Activated T-helper 17 cell treated with anti-CD3 and anti-CD28 coated beads, Interleukin-2, amount 50 U/mL, for 72 hours (primary cell): Measurements from ENCODE around the gene ENDOG. TPM values are rescaled to one million over a fixed set of nuclear protein-coding genes. Genes with fewer than 3 reads are reported as not detected.

Source experiments
- ATAC-seq: fragments of 150-1000 bp; cut with Tn5 transposase; replicated peaks from 2 replicates; pipeline ENCODE4 v1.10.0; 2021; ENCODE audit warnings: mild to moderate bottlenecking, moderate library complexity
- H3K27ac Mint-ChIP-seq: one replicate; pipeline ENCODE4 v1.8.0; 2022; ENCODE audit warnings: mixed read lengths
- H3K27me3 Mint-ChIP-seq: one replicate; pipeline ENCODE4 v1.8.0; 2022; ENCODE audit warnings: mixed read lengths
- H3K36me3 Mint-ChIP-seq: one replicate; pipeline ENCODE4 v1.8.0; 2022; ENCODE audit warnings: low read depth, mild to moderate bottlenecking, mixed read lengths
- H3K4me1 Mint-ChIP-seq: one replicate; pipeline ENCODE4 v1.8.0; 2022; ENCODE audit warnings: mixed read lengths
- H3K4me3 Mint-ChIP-seq: one replicate; pipeline ENCODE4 v1.8.0; 2022; ENCODE audit warnings: mild to moderate bottlenecking, mixed read lengths
- H3K9me3 Mint-ChIP-seq: one replicate; pipeline ENCODE4 v1.8.0; 2022; ENCODE audit warnings: mixed read lengths
- total RNA-seq, 2 donors: library from RNA; stranded (reverse); gene quantifications; one replicate each; pipeline ENCODE4 v1.2.3, GENCODE V29; 2022

The ENDOG gene
- total RNA-seq, 2 donors from 2014 or later, result 6.3 to 15.6 TPM

- Mint-ChIP-seq H3K27ac (no peak overlapping the region), H3K4me3 (peak overlapping the region; percentile 68)
These were observed 777 bp downstream of the ENDOG start for GRCh38 chr9:128818839-128819715.

GRCh38 chr9:128819716-128820664, 1.7 kb downstream of the ENDOG start:
- H3K4me1 Mint-ChIP-seq, result peaks cover 7% of the 10 kb centered on the region
- no peak for ATAC-seq
- H3K27me3 Mint-ChIP-seq, result no peaks in the 10 kb centered on the region
- H3K4me3 Mint-ChIP-seq, result peak overlapping the region; percentile 68
- H3K36me3 Mint-ChIP-seq, result peaks cover 30% of the 10 kb centered on the region
- no peak overlapping the region for H3K27ac Mint-ChIP-seq
- H3K9me3 Mint-ChIP-seq, result no peaks in the 10 kb centered on the region

More at GRCh38 chr9:128818839-128819715, 777 bp downstream of the ENDOG start:
- H3K27me3 Mint-ChIP-seq, result no peaks in the 10 kb centered on the region
- no peaks in the 10 kb centered on the region for H3K9me3 Mint-ChIP-seq
- peaks cover 7% of the 10 kb centered on the region for H3K4me1 Mint-ChIP-seq
- peak; percentile 20 for ATAC-seq
- H3K36me3 Mint-ChIP-seq, result peaks cover 21% of the 10 kb centered on the region

GRCh38 chr9:128820665-128821583, 2.6 kb downstream of the ENDOG start:
- no peaks in the 10 kb centered on the region for H3K27me3 Mint-ChIP-seq
- no peak for ATAC-seq
- H3K4me3 Mint-ChIP-seq, result peak overlapping the region; percentile 68
- peaks cover 7% of the 10 kb centered on the region for H3K4me1 Mint-ChIP-seq
- H3K9me3 Mint-ChIP-seq, result no peaks in the 10 kb centered on the region
- no peak overlapping the region for H3K27ac Mint-ChIP-seq
- H3K36me3 Mint-ChIP-seq, result peaks cover 39% of the 10 kb centered on the region

GRCh38 chr9:128821584-128822406, 3.5 kb downstream of the ENDOG start:
- H3K36me3 Mint-ChIP-seq, result peaks cover 48% of the 10 kb centered on the region
- H3K27ac Mint-ChIP-seq, result no peak overlapping the region
- H3K27me3 Mint-ChIP-seq, result no peaks in the 10 kb centered on the region
- ATAC-seq, result no peak
- no peaks in the 10 kb centered on the region for H3K9me3 Mint-ChIP-seq
- peaks cover 7% of the 10 kb centered on the region for H3K4me1 Mint-ChIP-seq
- H3K4me3 Mint-ChIP-seq, result no peak overlapping the region

- no peak overlapping the region for H3K27ac Mint-ChIP-seq
- peaks cover 7% of the 10 kb centered on the region for H3K4me1 Mint-ChIP-seq
- H3K36me3 Mint-ChIP-seq, result peaks cover 55% of the 10 kb centered on the region
- H3K4me3 Mint-ChIP-seq, result no peak overlapping the region
- H3K27me3 Mint-ChIP-seq, result no peaks in the 10 kb centered on the region
- ATAC-seq, result no peak
- no peaks in the 10 kb centered on the region for H3K9me3 Mint-ChIP-seq
These were observed 4.2 kb downstream of the ENDOG start for GRCh38 chr9:128822407-128823042.

- no peak overlapping the region for H3K27ac Mint-ChIP-seq
- no peaks in the 10 kb centered on the region for H3K9me3 Mint-ChIP-seq
- no peak for ATAC-seq
- no peaks in the 10 kb centered on the region for H3K27me3 Mint-ChIP-seq
- no peak overlapping the region for H3K4me3 Mint-ChIP-seq
- peaks cover 64% of the 10 kb centered on the region for H3K36me3 Mint-ChIP-seq
- peaks cover 8% of the 10 kb centered on the region for H3K4me1 Mint-ChIP-seq
These were observed 5.1 kb downstream of the ENDOG start for GRCh38 chr9:128823362-128823902.

- Mint-ChIP-seq H3K27me3 (no peaks in the 10 kb centered on the region), H3K9me3 (no peaks in the 10 kb centered on the region), H3K4me3 (no peak overlapping the region), H3K4me1 (peaks cover 13% of the 10 kb centered on the region), H3K27ac (no peak overlapping the region), H3K36me3 (peaks cover 70% of the 10 kb centered on the region)
- no peak for ATAC-seq
These were observed 5.7 kb downstream of the ENDOG start for GRCh38 chr9:128823903-128824406.

GRCh38 chr9:128824911-128825310, 6.6 kb downstream of the ENDOG start:
- Mint-ChIP-seq H3K4me1 (peaks cover 16% of the 10 kb centered on the region), H3K36me3 (peaks cover 78% of the 10 kb centered on the region), H3K27me3 (no peaks in the 10 kb centered on the region), H3K4me3 (no peak overlapping the region), H3K9me3 (no peaks in the 10 kb centered on the region), H3K27ac (peak overlapping the region; percentile 43)
- ATAC-seq, result no peak

- H3K4me1 Mint-ChIP-seq, result peaks cover 12% of the 10 kb centered on the region
- no peak overlapping the region for H3K4me3 Mint-ChIP-seq
- peaks cover 75% of the 10 kb centered on the region for H3K36me3 Mint-ChIP-seq
- H3K9me3 Mint-ChIP-seq, result no peaks in the 10 kb centered on the region
- no peaks in the 10 kb centered on the region for H3K27me3 Mint-ChIP-seq
- H3K27ac Mint-ChIP-seq, result no peak overlapping the region
- no peak for ATAC-seq
These were observed 7.8 kb downstream of the ENDOG start for GRCh38 chr9:128825923-128826700.

- Mint-ChIP-seq H3K27me3 (no peaks in the 10 kb centered on the region), H3K9me3 (no peaks in the 10 kb centered on the region), H3K36me3 (peaks cover 71% of the 10 kb centered on the region), H3K27ac (peak overlapping the region; percentile 96), H3K4me1 (peaks cover 9% of the 10 kb centered on the region), H3K4me3 (peak overlapping the region; percentile 98)
- ATAC-seq, result no peak
These were observed 10.0 kb downstream of the ENDOG start for GRCh38 chr9:128828267-128828666.

- H3K27me3 Mint-ChIP-seq, result no peaks in the 10 kb centered on the region
- ATAC-seq, result no peak
- H3K27ac Mint-ChIP-seq, result peak overlapping the region; percentile 96
- peak overlapping the region; percentile 98 for H3K4me3 Mint-ChIP-seq
- H3K4me1 Mint-ChIP-seq, result peaks cover 9% of the 10 kb centered on the region
- peaks cover 72% of the 10 kb centered on the region for H3K36me3 Mint-ChIP-seq
- no peaks in the 10 kb centered on the region for H3K9me3 Mint-ChIP-seq
These were observed 10.6 kb downstream of the ENDOG start for GRCh38 chr9:128828719-128829452.
